Panc1 (cell line): ENCODE measurements around the gene MBOAT1. TPM values are rescaled to one million over a fixed set of nuclear protein-coding genes. Genes with fewer than 3 reads are reported as not detected.

Experiments
- ATAC-seq: fragments of 200-7000 bp; cut with Tn5 transposase; 2 replicates; pipeline ENCODE4 v1.9.1; 2020; ENCODE audit warnings: mild to moderate bottlenecking, moderate library complexity
- BruUV-seq: library from RNA; stranded (reverse); fragments of 400-500 nt; replicated peaks from 2 replicates; lab custom pipeline; 2021; lab: Mats Ljungman, UMichigan
- CTCF ChIA-PET: fragments of 300-600 bp; sonication (Branson Sonifier 250); formaldehyde crosslinking; loops from one replicate; lab custom pipeline; 2022; ENCODE audit warnings: antibody characterized with exemption; lab: Charles Lee
- POLR2A ChIA-PET: fragments of 300-600 bp; sonication (Branson Sonifier 250); formaldehyde crosslinking; loops from one replicate; lab custom pipeline; 2022; ENCODE audit warnings: antibody characterized with exemption; lab: Charles Lee
- DNase-seq: peaks from one replicate; pipeline ENCODE4 v3.0.0-alpha.2; 2010; ENCODE audit warnings: low read depth, low spot score
- H3K27ac ChIP-seq: 2 replicates; pipeline ENCODE4 v1.5.1; 2011; ENCODE audit warnings: mild to moderate bottlenecking, low read length, inconsistent platforms
- H3K27me3 ChIP-seq: fragments of 200-500 bp; sonication (Bioruptor generic); 2 replicates; pipeline ENCODE4 v1.6.0; 2014; ENCODE audit warnings: low read length, inconsistent platforms; ENCODE audit not compliant: control insufficient read depth, insufficient read depth
- H3K36me3 ChIP-seq: fragments of 200-500 bp; sonication (Bioruptor generic); 2 replicates; pipeline ENCODE4 v1.5.1; 2014; ENCODE audit warnings: inconsistent platforms, mild to moderate bottlenecking, low read length, moderate library complexity; ENCODE audit not compliant: control insufficient read depth, insufficient read depth
- H3K4me1 ChIP-seq: 2 replicates; pipeline ENCODE4 v1.5.1; 2011; ENCODE audit warnings: inconsistent platforms, mild to moderate bottlenecking, low read length, moderate library complexity; ENCODE audit not compliant: control insufficient read depth, insufficient read depth
- H3K4me3 ChIP-seq, 2 experiments: 2 replicates each; pipeline ENCODE4 v1.5.1; 2011 to 2012; ENCODE audit warnings: low read depth in 2 of 2, low read length in 2 of 2, mild to moderate bottlenecking in 2 of 2, inconsistent platforms in 1 of 2, moderate library complexity in 1 of 2
- H3K9me3 ChIP-seq: fragments of 200-500 bp; sonication (Bioruptor generic); 2 replicates; pipeline ENCODE4 v1.5.1; 2014; ENCODE audit warnings: low read depth, mild to moderate bottlenecking, inconsistent platforms, low read length, moderate library complexity; ENCODE audit not compliant: control insufficient read depth, insufficient read depth
- CTCF ChIP-seq: fragments of 450-650 bp; IDR thresholded peaks from 2 replicates; pipeline ENCODE4 v1.5.1; 2017; ENCODE audit warnings: mild to moderate bottlenecking
- POLR2AphosphoS5 ChIP-seq: IDR thresholded peaks from 2 replicates; pipeline ENCODE4 v1.6.1; 2012; ENCODE audit warnings: mild to moderate bottlenecking, low read depth, low read length, moderate library complexity
- REST ChIP-seq, 2 experiments: IDR thresholded peaks; 2 replicates each; pipeline ENCODE4 v1.6.1; 2011 to 2012; ENCODE audit warnings: low read depth in 2 of 2, control low read depth in 1 of 2, low read length in 1 of 2, mild to moderate bottlenecking in 1 of 2, moderate library complexity in 1 of 2; ENCODE audit not compliant: insufficient read depth in 1 of 2
- SIN3A ChIP-seq: IDR thresholded peaks from 2 replicates; pipeline ENCODE4 v1.6.1; 2012; ENCODE audit warnings: low read depth, mild to moderate bottlenecking, low read length, moderate library complexity, borderline replicate concordance; ENCODE audit not compliant: insufficient read depth
- TCF7L2 ChIP-seq: IDR thresholded peaks from 2 replicates; pipeline ENCODE4 v1.6.1; 2011; ENCODE audit warnings: mild to moderate bottlenecking, low read depth, low read length, inconsistent platforms
- in situ Hi-C: cut with HindIII; loops from 2 replicates; pipeline ENCODE4 v1.10.0; 2016; ENCODE audit warnings: low sequenced_read_pairs, low pct_unique_long_range_greater_than_20kb
- intact Hi-C: fragments of 100-400 bp; cut with micrococcal nuclease; formaldehyde crosslinking; loops from one replicate; pipeline ENCODE4 v1.10.0; 2022; ENCODE audit not compliant: unreplicated experiment
- total RNA-seq: library from RNA; stranded (reverse); gene quantifications from one replicate; pipeline ENCODE4 v1.2.1, GENCODE V29; 2021; ENCODE audit not compliant: unreplicated experiment

Gene MBOAT1
- total RNA-seq, 1 experiment from 2014 or later = 15.1 TPM

- intact Hi-C loops (no loop called here), in situ Hi-C loops (no loop called here)
- ATAC-seq = no peak
- Histone ChIP-seq H3K27me3 (no peaks in the 10 kb centered on the region), H3K4me1 (no peaks in the 10 kb centered on the region), H3K9me3 (no peaks in the 10 kb centered on the region), H3K36me3 (no peaks in the 10 kb centered on the region), H3K27ac (no peak overlapping the region), H3K4me3 (no peak overlapping the region)
- no TSS peak for BruUV-seq
- POLR2A ChIA-PET = no interaction called here
- DNase-seq = no peak
- TF ChIP-seq CTCF (no peak), TCF7L2 (no peak), SIN3A (no peak), REST (IDR thresholded peaks at IDR 0.05; ENCODE audit: insufficient read depth in 1 of 2, low read depth in 2 of 2, low read length in 1 of 2) (no peak), POLR2AphosphoS5 (no peak)
- CTCF ChIA-PET = no interaction called here
Observed at GRCh38 chr6:20137240-20137639, 75.0 kb downstream of the MBOAT1 start.

GRCh38 chr6:20135677-20136268 is 76.5 kb downstream of the MBOAT1 start:
- in situ Hi-C loops (no loop called here), intact Hi-C loops (no loop called here)
- Histone ChIP-seq H3K27ac (no peak overlapping the region), H3K9me3 (no peaks in the 10 kb centered on the region), H3K36me3 (no peaks in the 10 kb centered on the region), H3K27me3 (no peaks in the 10 kb centered on the region), H3K4me3 (no peak overlapping the region), H3K4me1 (no peaks in the 10 kb centered on the region)
- TF ChIP-seq CTCF (no peak), SIN3A (no peak), POLR2AphosphoS5 (no peak), REST (IDR thresholded peaks at IDR 0.05; ENCODE audit: insufficient read depth in 1 of 2, low read depth in 2 of 2, low read length in 1 of 2) (no peak), TCF7L2 (no peak)
- ChIA-PET POLR2A (interaction anchor here (0.7 kb wide), 1 partner anchor 12 kb away, joined by 12 read pairs; no protein-coding TSS in a partner anchor), CTCF (interaction anchor here (0.7 kb wide), 1 partner anchor 1444 kb away, joined by 9 read pairs; no protein-coding TSS in a partner anchor)
- BruUV-seq = no TSS peak
- no peak for ATAC-seq
- no peak for DNase-seq
